Activated B cell treated with CpG ODN at 0.5 μM for 24 hours (primary cell): ENCODE data around the gene FAM200B. TPM values are rescaled to one million over a fixed set of nuclear protein-coding genes. Genes with fewer than 3 reads are reported as not detected.

Source experiments
- ATAC-seq: fragments of 200-7000 bp; cut with Tn5 transposase; one replicate; pipeline ENCODE4 v1.10.0; 2021; ENCODE audit warnings: low read depth, mild to moderate bottlenecking, moderate library complexity
- CTCF ChIA-PET: fragments of 350-600 bp; sonication (Branson Sonifier 250); formaldehyde crosslinking; loops from one replicate; lab custom pipeline; 2021; ENCODE audit warnings: antibody characterized with exemption; lab: Charles Lee
- POLR2A ChIA-PET: fragments of 350-600 bp; sonication (Branson Sonifier 250); formaldehyde crosslinking; loops from one replicate; lab custom pipeline; 2021; ENCODE audit warnings: antibody characterized with exemption; lab: Charles Lee
- DNase-seq: peaks from one replicate; pipeline ENCODE4 v3.0.0; 2022
- H3K27ac Mint-ChIP-seq: one replicate; pipeline ENCODE4 v1.8.0; 2020; ENCODE audit warnings: mixed read lengths
- H3K27me3 Mint-ChIP-seq: one replicate; pipeline ENCODE4 v1.8.0; 2021; ENCODE audit warnings: mixed read lengths
- H3K36me3 Mint-ChIP-seq: one replicate; pipeline ENCODE4 v1.8.0; 2021; ENCODE audit warnings: low read depth, mixed read lengths
- H3K4me1 Mint-ChIP-seq: one replicate; pipeline ENCODE4 v1.8.0; 2021; ENCODE audit warnings: mixed read lengths
- H3K4me3 Mint-ChIP-seq: one replicate; pipeline ENCODE4 v1.8.0; 2020; ENCODE audit warnings: mild to moderate bottlenecking, mixed read lengths
- H3K9me3 Mint-ChIP-seq: one replicate; pipeline ENCODE4 v1.8.0; 2020; ENCODE audit warnings: mixed read lengths
- intact Hi-C: fragments of 100-400 bp; cut with micrococcal nuclease; formaldehyde crosslinking; loops from one replicate; pipeline ENCODE4 v1.15.1; 2024
- total RNA-seq: library from RNA; stranded (reverse); gene quantifications from 2 replicates; pipeline ENCODE4 v1.2.3, GENCODE V29; 2022
- TF ChIP-seq, protein P1 (sequence below): fragments of 200-600 bp; IDR thresholded peaks from one replicate; pipeline ENCODE4 v1.8.0; 2022; ENCODE audit warnings: antibody characterized with exemption, mild to moderate bottlenecking

The FAM200B gene
- total RNA-seq, 1 donor from 2014 or later = 11.3 TPM

GRCh38 chr4:15672101-15672500, 9.5 kb upstream of the FAM200B start:
- intact Hi-C loops = no loop called here
- H3K27me3 Mint-ChIP-seq = no peaks in the 10 kb centered on the region
- H3K27ac Mint-ChIP-seq = no peak overlapping the region
- no peaks in the 10 kb centered on the region for H3K9me3 Mint-ChIP-seq
- CTCF ChIA-PET = no interaction called here
- TF ChIP-seq, protein P1, sequence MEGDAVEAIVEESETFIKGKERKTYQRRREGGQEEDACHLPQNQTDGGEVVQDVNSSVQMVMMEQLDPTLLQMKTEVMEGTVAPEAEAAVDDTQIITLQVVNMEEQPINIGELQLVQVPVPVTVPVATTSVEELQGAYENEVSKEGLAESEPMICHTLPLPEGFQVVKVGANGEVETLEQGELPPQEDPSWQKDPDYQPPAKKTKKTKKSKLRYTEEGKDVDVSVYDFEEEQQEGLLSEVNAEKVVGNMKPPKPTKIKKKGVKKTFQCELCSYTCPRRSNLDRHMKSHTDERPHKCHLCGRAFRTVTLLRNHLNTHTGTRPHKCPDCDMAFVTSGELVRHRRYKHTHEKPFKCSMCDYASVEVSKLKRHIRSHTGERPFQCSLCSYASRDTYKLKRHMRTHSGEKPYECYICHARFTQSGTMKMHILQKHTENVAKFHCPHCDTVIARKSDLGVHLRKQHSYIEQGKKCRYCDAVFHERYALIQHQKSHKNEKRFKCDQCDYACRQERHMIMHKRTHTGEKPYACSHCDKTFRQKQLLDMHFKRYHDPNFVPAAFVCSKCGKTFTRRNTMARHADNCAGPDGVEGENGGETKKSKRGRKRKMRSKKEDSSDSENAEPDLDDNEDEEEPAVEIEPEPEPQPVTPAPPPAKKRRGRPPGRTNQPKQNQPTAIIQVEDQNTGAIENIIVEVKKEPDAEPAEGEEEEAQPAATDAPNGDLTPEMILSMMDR = no peak
- H3K4me3 Mint-ChIP-seq = no peak overlapping the region
- POLR2A ChIA-PET = no interaction called here
- H3K36me3 Mint-ChIP-seq = no peaks in the 10 kb centered on the region
- ATAC-seq (no peak), DNase-seq (no peak)
- peaks cover 31% of the 10 kb centered on the region for H3K4me1 Mint-ChIP-seq

DNA sequence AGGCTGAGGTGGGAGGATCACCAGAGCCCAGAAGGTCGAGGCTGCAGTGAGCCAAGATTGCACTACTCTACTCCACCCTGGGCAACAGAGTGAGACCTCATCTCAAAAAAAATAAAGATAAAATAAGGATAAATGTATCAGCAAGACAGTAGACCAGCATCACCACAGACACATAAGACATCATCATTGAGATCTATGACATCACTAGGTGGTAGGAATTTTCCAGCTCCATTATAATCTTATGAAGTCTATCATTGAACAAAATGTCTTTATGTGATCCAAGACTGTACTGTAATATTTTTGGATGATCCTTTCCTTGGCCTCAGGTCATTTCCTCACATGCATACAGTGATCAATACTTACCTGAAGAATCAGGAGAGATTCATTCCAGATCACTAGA, 8.3 kb upstream of the FAM200B start:
- intact Hi-C loops = no loop called here
- TF ChIP-seq, protein P1 = no peak
- no peak overlapping the region for H3K27ac Mint-ChIP-seq
- ChIA-PET POLR2A (no interaction called here), CTCF (no interaction called here)
- ATAC-seq = no peak
- H3K36me3 Mint-ChIP-seq = no peaks in the 10 kb centered on the region
- no peak for DNase-seq
- no peak overlapping the region for H3K4me3 Mint-ChIP-seq
- H3K4me1 Mint-ChIP-seq = peaks cover 31% of the 10 kb centered on the region
- no peaks in the 10 kb centered on the region for H3K27me3 Mint-ChIP-seq
- no peaks in the 10 kb centered on the region for H3K9me3 Mint-ChIP-seq

DNA sequence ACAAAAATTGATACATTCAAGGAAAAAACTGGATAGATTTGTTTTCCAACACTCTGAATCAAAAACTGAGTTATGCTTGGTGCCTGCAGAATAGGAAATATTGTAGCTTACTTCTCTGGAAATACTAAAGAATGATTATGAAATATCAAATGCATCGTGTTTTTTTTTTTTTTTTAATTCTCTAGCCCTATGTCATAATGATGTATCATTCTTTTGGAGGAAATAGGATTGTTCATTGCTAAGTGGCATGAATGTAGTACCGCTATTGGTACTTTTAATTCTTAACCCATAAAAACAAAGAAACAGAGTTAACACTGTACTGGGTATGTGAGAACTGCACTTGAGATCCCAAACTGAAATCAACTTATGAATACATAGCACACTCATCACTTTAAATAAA, 7.6 kb upstream of the FAM200B start:
- no peaks in the 10 kb centered on the region for H3K36me3 Mint-ChIP-seq
- POLR2A ChIA-PET = no interaction called here
- intact Hi-C loops = no loop called here
- H3K9me3 Mint-ChIP-seq = no peaks in the 10 kb centered on the region
- DNase-seq (no peak), ATAC-seq (no peak)
- H3K4me1 Mint-ChIP-seq = peaks cover 31% of the 10 kb centered on the region
- TF ChIP-seq, protein P1 = no peak
- no peak overlapping the region for H3K4me3 Mint-ChIP-seq
- H3K27me3 Mint-ChIP-seq = no peaks in the 10 kb centered on the region
- H3K27ac Mint-ChIP-seq = peak overlapping the region; percentile 4
- CTCF ChIA-PET = no interaction called here

DNA sequence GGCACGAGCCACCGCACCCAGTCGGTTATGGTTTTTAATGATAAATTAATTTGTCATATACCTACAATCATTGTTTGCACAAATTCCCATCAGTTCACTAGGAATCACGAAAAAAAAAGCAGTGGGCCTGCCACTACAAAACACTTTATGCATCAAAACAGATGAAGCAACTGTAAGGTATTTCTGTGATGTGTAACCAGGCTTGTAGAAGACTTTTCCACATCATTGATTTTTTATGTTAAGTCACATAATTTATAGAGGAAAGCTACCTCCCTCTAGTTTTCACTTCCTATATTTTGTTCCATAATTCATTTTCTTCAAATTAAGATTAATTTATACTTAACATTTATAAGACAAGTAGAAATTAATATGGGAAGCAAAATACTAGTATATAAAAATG, 6.7 kb upstream of the FAM200B start:
- intact Hi-C loops = no loop called here
- DNase-seq (no peak), ATAC-seq (no peak)
- Mint-ChIP-seq H3K27me3 (no peaks in the 10 kb centered on the region), H3K27ac (peak overlapping the region; percentile 76), H3K9me3 (no peaks in the 10 kb centered on the region), H3K4me1 (peaks cover 30% of the 10 kb centered on the region), H3K4me3 (peak overlapping the region; percentile 41), H3K36me3 (no peaks in the 10 kb centered on the region)
- TF ChIP-seq, protein P1 = no peak
- CTCF ChIA-PET = no interaction called here
- POLR2A ChIA-PET = interaction anchor here (1.2 kb wide), 1 partner anchor 21 kb away, joined by 4 read pairs; no protein-coding TSS in a partner anchor

DNA sequence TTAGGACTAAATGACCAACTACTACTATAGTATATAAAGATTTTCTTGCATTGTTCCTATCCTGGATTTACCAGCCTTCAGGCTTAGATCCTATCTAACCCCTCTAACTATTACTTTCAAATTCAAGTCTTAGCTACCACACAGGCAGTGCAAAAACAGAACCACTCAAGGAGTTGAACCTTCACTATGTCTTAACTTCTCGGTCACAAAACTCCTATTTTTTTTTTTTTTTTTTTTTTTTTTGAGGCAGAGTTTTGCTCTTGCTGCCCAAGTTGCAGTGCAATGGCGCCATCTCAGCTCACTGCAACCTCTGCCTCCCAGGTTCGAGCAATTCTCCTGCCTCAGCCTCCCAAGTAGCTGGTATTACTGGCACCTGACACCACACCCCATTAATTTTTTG, 6.3 kb upstream of the FAM200B start:
- ChIA-PET CTCF (no interaction called here), POLR2A (interaction anchor here (1.2 kb wide), 1 partner anchor 21 kb away, joined by 4 read pairs; no protein-coding TSS in a partner anchor)
- no peaks in the 10 kb centered on the region for H3K27me3 Mint-ChIP-seq
- TF ChIP-seq, protein P1 = no peak
- H3K4me3 Mint-ChIP-seq = no peak overlapping the region
- DNase-seq = no peak
- H3K36me3 Mint-ChIP-seq = no peaks in the 10 kb centered on the region
- intact Hi-C loops = no loop called here
- no peaks in the 10 kb centered on the region for H3K9me3 Mint-ChIP-seq
- H3K4me1 Mint-ChIP-seq = peaks cover 25% of the 10 kb centered on the region
- ATAC-seq = no peak
- H3K27ac Mint-ChIP-seq = no peak overlapping the region
